Amygdala (tissue), 56 donors: ENCODE results near the gene TGFBR1.
"Not testable (repeated sequence)": the region's sequence is repeated elsewhere in the genome, so short reads cannot be mapped to it uniquely, and the experiment has no call there.

Experiments
- DNase-seq, 56 donors: peaks; one replicate each; lab custom pipeline; 2025; lab: John Stamatoyannopoulos, UW

TGFBR1 gene

GRCh38 chr9:99183616-99184015 is 78.7 kb downstream of the TGFBR1 start:
- DNase-seq = no peak

- DNase-seq = no peak
Measured at GRCh38 chr9:99184110-99184474, 79.2 kb downstream of the TGFBR1 start.

- peak in 55 of 56 donors; percentile 4 to 94 (median 74) for DNase-seq
Measured at GRCh38 chr9:99184475-99185347, 79.8 kb downstream of the TGFBR1 start.

GRCh38 chr9:99185348-99185632 is 80.4 kb downstream of the TGFBR1 start:
- DNase-seq = no peak

- DNase-seq = no peak
Measured at GRCh38 chr9:99185934-99186333, 81.0 kb downstream of the TGFBR1 start.

GRCh38 chr9:99187311-99187710 is 82.4 kb downstream of the TGFBR1 start:
- DNase-seq = no peak

GRCh38 chr9:99189186-99189585 is 84.3 kb downstream of the TGFBR1 start:
- no peak for DNase-seq

GRCh38 chr9:99189887-99190596 is 85.1 kb downstream of the TGFBR1 start:
- no peak for DNase-seq

GRCh38 chr9:99190597-99191283 is 85.8 kb downstream of the TGFBR1 start:
- no peak for DNase-seq

- DNase-seq = no peak
Measured at GRCh38 chr9:99192786-99193465, 88.0 kb downstream of the TGFBR1 start.

- no peak for DNase-seq
Measured at GRCh38 chr9:99193466-99193821, 88.5 kb downstream of the TGFBR1 start.

GRCh38 chr9:99196484-99196883 is 91.6 kb downstream of the TGFBR1 start:
- DNase-seq = not testable (repeated sequence)

- no peak for DNase-seq
Measured at GRCh38 chr9:99197124-99197630, 92.3 kb downstream of the TGFBR1 start.

GRCh38 chr9:99197987-99198386 is 93.1 kb downstream of the TGFBR1 start:
- peak in 6 of 56 donors; percentile 2 to 25 (median 12) for DNase-seq

- DNase-seq = no peak
Measured at GRCh38 chr9:99199938-99200539, 95.1 kb downstream of the TGFBR1 start.

- peak in 1 of 56 donors; percentile 11 for DNase-seq
Measured at GRCh38 chr9:99201603-99202002, 96.7 kb downstream of the TGFBR1 start.
